HepG2 (cell line): Measurements from ENCODE around the gene DUSP8. TPM values are rescaled to one million over a fixed set of nuclear protein-coding genes. Genes with fewer than 3 reads are reported as not detected.

Source experiments
- ATAC-seq: fragments of 200-7000 bp; cut with Tn5 transposase; 3 replicates; pipeline ENCODE4 v1.9.1; 2020; ENCODE audit warnings: mild to moderate bottlenecking, moderate library complexity
- BruUV-seq: library from RNA; stranded (reverse); fragments of 400-500 nt; replicated peaks from 2 replicates; lab custom pipeline; 2021; lab: Mats Ljungman, UMichigan
- CTCF ChIA-PET: fragments of 300-600 bp; formaldehyde crosslinking; extraction: SDS; loops from one replicate; lab custom pipeline; 2021; ENCODE audit warnings: low total read pairs, inconsistent platforms, low intra/inter-chr PET ratio; lab: Yijun Ruan, JAX
- POLR2A ChIA-PET: fragments of 350-600 bp; sonication (Branson Sonifier 250); formaldehyde crosslinking; loops from one replicate; lab custom pipeline; 2020; ENCODE audit warnings: antibody characterized with exemption, inconsistent platforms; lab: Yijun Ruan, JAX
- DNase-seq: peaks from one replicate; pipeline ENCODE4 v3.0.0-alpha.2; 2015; ENCODE audit warnings: low spot score
- FAIRE-seq: peaks from 3 replicates; lab custom pipeline; 2011; peaks lifted over from hg19 to GRCh38; lab: Jason Lieb, UNC
- H2AFZ ChIP-seq: one replicate; pipeline ENCODE4 v1.6.1; 2011; ENCODE audit warnings: low read length, inconsistent platforms
- H3K27ac ChIP-seq: fragments of 300-600 bp; 3 replicates; pipeline ENCODE4 v1.8.0; 2011; ENCODE audit warnings: mixed run types, mild to moderate bottlenecking, mixed read lengths, low read length, inconsistent platforms; ENCODE audit not compliant: insufficient read depth; ENCODE audit errors: extremely low read length
- H3K27me3 ChIP-seq, 2 experiments: fragments of 200-600 bp in 1 of 2; 2 replicates in 1 of 2; 3 replicates in 1 of 2; pipeline versions ENCODE4 v1.6.0 to v1.8.0; 2011; ENCODE audit warnings: low read length in 2 of 2, mild to moderate bottlenecking in 2 of 2, moderate library complexity in 2 of 2, inconsistent platforms in 1 of 2; ENCODE audit not compliant: insufficient read depth in 2 of 2, control insufficient read depth in 1 of 2
- H3K36me3 ChIP-seq, 2 experiments: fragments of 200-600 bp in 1 of 2; replicated peaks in 1 of 2; 2 replicates in 1 of 2; 3 replicates in 1 of 2; pipeline versions ENCODE4 v1.5.1 to v1.8.0; 2011; ENCODE audit warnings: low read length in 2 of 2, inconsistent platforms in 1 of 2; ENCODE audit not compliant: insufficient read depth in 2 of 2, control insufficient read depth in 1 of 2
- H3K4me1 ChIP-seq: 2 replicates; pipeline ENCODE4 v1.5.1; 2012; ENCODE audit warnings: low read length, inconsistent platforms; ENCODE audit not compliant: insufficient read depth
- H3K4me2 ChIP-seq: 2 replicates; pipeline ENCODE4 v1.6.0; 2011; ENCODE audit warnings: low read depth, low read length, inconsistent platforms
- H3K4me3 ChIP-seq, 3 experiments: fragments of 200-600 bp in 1 of 3; sonication (generic), shearing (Covaris generic) in 1 of 3; replicated peaks in 1 of 3; 2 replicates each; pipeline ENCODE4 v1.5.1; 2011 to 2016; ENCODE audit warnings: low read length in 3 of 3, inconsistent platforms in 2 of 3, low read depth in 2 of 3, mild to moderate bottlenecking in 2 of 3, control low read depth in 1 of 3, mixed read lengths in 1 of 3; ENCODE audit not compliant: insufficient read depth in 1 of 3
- H3K79me2 ChIP-seq: one replicate; pipeline ENCODE4 v1.6.1; 2011; ENCODE audit warnings: low read length, inconsistent platforms; ENCODE audit not compliant: insufficient read depth
- H3K9ac ChIP-seq: 2 replicates; pipeline ENCODE4 v1.6.0; 2011; ENCODE audit warnings: mild to moderate bottlenecking, low read depth, low read length, inconsistent platforms; ENCODE audit not compliant: insufficient read depth
- H3K9me3 ChIP-seq: 2 replicates; pipeline ENCODE4 v1.5.1; 2012; ENCODE audit warnings: mild to moderate bottlenecking, low read length
- H4K20me1 ChIP-seq: 2 replicates; pipeline ENCODE4 v1.6.0; 2011; ENCODE audit warnings: inconsistent platforms, mild to moderate bottlenecking, low read length, moderate library complexity; ENCODE audit not compliant: insufficient read depth
- CAMTA2 ChIP-seq: sonication (generic); formaldehyde crosslinking; IDR thresholded peaks from 2 replicates; pipeline ENCODE4 v1.4.0; 2020; ENCODE audit warnings: mild to moderate bottlenecking, missing genetic modification reagents, borderline replicate concordance
- GABPB1 ChIP-seq: IDR thresholded peaks from 2 replicates; pipeline ENCODE4 v1.6.1; 2016; ENCODE audit warnings: mild to moderate bottlenecking, missing genetic modification reagents, moderate library complexity, missing compliant biosample characterization
- HMGXB4 ChIP-seq, 2 experiments: sonication (generic) in 1 of 2; formaldehyde crosslinking in 1 of 2; IDR thresholded peaks; 2 replicates each; pipeline versions ENCODE4 v1.4.0 to v1.6.1; 2018 to 2020; ENCODE audit warnings: missing genetic modification reagents in 2 of 2, borderline replicate concordance in 1 of 2, low read depth in 1 of 2, mild to moderate bottlenecking in 1 of 2, missing biosample characterization in 1 of 2
- KDM4B ChIP-seq: sonication (generic); formaldehyde crosslinking; IDR thresholded peaks from 2 replicates; pipeline ENCODE4 v1.4.0; 2020; ENCODE audit warnings: missing genetic modification reagents
- NFE2L2 ChIP-seq: fragments of 150-350 bp; IDR thresholded peaks from 2 replicates; pipeline ENCODE4 v1.6.1; 2014; ENCODE audit warnings: low read length
- NR0B2 ChIP-seq: sonication (generic); formaldehyde crosslinking; IDR thresholded peaks from 2 replicates; pipeline ENCODE4 v1.4.0; 2020; ENCODE audit warnings: mild to moderate bottlenecking, missing genetic modification reagents
- PITX1 ChIP-seq: sonication (generic); formaldehyde crosslinking; IDR thresholded peaks from 2 replicates; pipeline ENCODE4 v1.5.1; 2020; ENCODE audit warnings: mild to moderate bottlenecking, missing genetic modification reagents
- REXO4 ChIP-seq: sonication (generic); formaldehyde crosslinking; IDR thresholded peaks from 2 replicates; pipeline ENCODE4 v1.8.0; 2022; ENCODE audit warnings: missing genetic modification reagents, mild to moderate bottlenecking, borderline replicate concordance
- SMC3 ChIP-seq: IDR thresholded peaks from 2 replicates; pipeline ENCODE4 v1.6.1; 2011; ENCODE audit warnings: low read length, improper control_type of control experiment
- ZNF138 ChIP-seq: sonication (generic); formaldehyde crosslinking; IDR thresholded peaks from 2 replicates; pipeline ENCODE4 v1.5.0; 2020; ENCODE audit warnings: mild to moderate bottlenecking, low read depth, missing genetic modification reagents
- ZNF17 ChIP-seq: sonication (generic); formaldehyde crosslinking; IDR thresholded peaks from 2 replicates; pipeline ENCODE4 v1.5.0; 2020; ENCODE audit warnings: mild to moderate bottlenecking, missing genetic modification reagents
- ZNF569 ChIP-seq: sonication (generic); formaldehyde crosslinking; IDR thresholded peaks from 2 replicates; pipeline ENCODE4 v1.5.0; 2020; ENCODE audit warnings: mild to moderate bottlenecking, missing genetic modification reagents, moderate library complexity, borderline replicate concordance
- ZNF580 ChIP-seq: IDR thresholded peaks from 2 replicates; pipeline ENCODE4 v1.6.1; 2016; ENCODE audit warnings: low read depth, borderline replicate concordance
- whole genome bisulfite sequencing: methylation state at CpG from one replicate; pipeline ENCODE4 v1.1.6; 2017; ENCODE audit warnings: low lambda C conversion rate; 5-methylcytosine and 5-hydroxymethylcytosine counted together
- in situ Hi-C: cut with HindIII; loops from 2 replicates; pipeline ENCODE4 v1.10.0; 2017; ENCODE audit warnings: low pct_unique_long_range_greater_than_20kb; ENCODE audit not compliant: extremely low pct_ligation_motif_present
- intact Hi-C: fragments of 100-400 bp; cut with micrococcal nuclease; formaldehyde crosslinking; loops from one replicate; pipeline ENCODE4 v1.10.0; 2022; ENCODE audit not compliant: unreplicated experiment
- polyA plus RNA-seq, 8 experiments: library from polyadenylated mRNA; depleted of rRNA in 3 of 8; stranded (reverse) in 7 of 8; unstranded in 1 of 8; fragments of >200 nt; fragmentation: Illumina TruSeq in 4 of 8; extraction: Trizol in 4 of 8; gene quantifications; 2 replicates each; pipeline versions ENCODE4 v1.2.1 to v1.2.3, GENCODE V29; 2011 to 2016; ENCODE audit warnings: low read depth in 4 of 8, missing spikeins in 1 of 8, mixed read lengths in 1 of 8; ENCODE audit not compliant: insufficient read depth in 1 of 8
- total RNA-seq, 5 experiments: library from RNA; depleted of rRNA; stranded (reverse); fragments of >200 nt; fragmentation: Illumina TruSeq; extraction: Trizol; gene quantifications; 2 replicates each; pipeline ENCODE4 v1.2.3, GENCODE V29; 2016; ENCODE audit warnings: low read depth in 1 of 5

The DUSP8 gene
- total and polyA plus RNA-seq, 2 of the 13 experiments (the other 11 are each of a cell fraction or from before 2014, with no cell fraction given), result 1.8 to 8.0 TPM

GRCh38 chr11:1516273-1517067, 55.6 kb downstream of the DUSP8 start (continued):
- no peak for TF ChIP-seq ZNF569
- no peak for TF ChIP-seq CAMTA2 (CRISPR knock-in tag)

- no peak overlapping the region for H2AFZ ChIP-seq
- H3K9me3 ChIP-seq, result no peaks in the 10 kb centered on the region
- H3K27me3 ChIP-seq, result no peaks in the 10 kb centered on the region
- WGBS, result 37% methylated on average over 9 of the region's 36 CpGs
- H3K4me3 ChIP-seq, result no peak overlapping the region
- no peaks in the 10 kb centered on the region for H3K36me3 ChIP-seq
- POLR2A ChIA-PET, result interaction anchor here (1.1 kb wide), 1 partner anchor 313 kb away, joined by 3 read pairs; no protein-coding TSS in a partner anchor
- no peak overlapping the region for H3K9ac ChIP-seq
- H3K4me2 ChIP-seq, result no peak overlapping the region
- in situ Hi-C loops, result no loop called here
- H4K20me1 ChIP-seq, result peaks cover 56% of the 10 kb centered on the region
- CTCF ChIA-PET, result interaction anchor here (1.2 to 1.7 kb wide), 3 partner anchors 222 to 400 kb away, joined by 3 to 11 read pairs (median 9); no protein-coding TSS in a partner anchor
- intact Hi-C loops, result loop anchor here (2.0 kb wide), 1 partner anchor 313 kb away; no protein-coding TSS in a partner anchor
- BruUV-seq, result no TSS peak
- H3K27ac ChIP-seq, result no peak overlapping the region
- H3K4me1 ChIP-seq, result no peaks in the 10 kb centered on the region
- ATAC-seq (peak; percentile 94), FAIRE-seq (no peak), DNase-seq (peak; percentile 23)
- H3K79me2 ChIP-seq, result peaks cover 2% of the 10 kb centered on the region
- no peak for TF ChIP-seq NFE2L2
- TF ChIP-seq PITX1, result peak; percentile 42; the same call in 1 of the 2 replicates
- peak; percentile 39; the same call in 1 of the 2 replicates for TF ChIP-seq GABPB1 (CRISPR knock-in tag)
- TF ChIP-seq ZNF138 (CRISPR knock-in tag), result 0 out of 2 replicates have a peak, but pooled peaks have one; percentile 40
- no peak for TF ChIP-seq ZNF580 (CRISPR knock-in tag)
- TF ChIP-seq REXO4 (CRISPR knock-in tag), result no peak
- TF ChIP-seq NR0B2 (CRISPR knock-in tag), result peak; percentile 62; the same call in 1 of the 2 replicates
- TF ChIP-seq SMC3, result peak; percentile 30; the same call in 1 of the 2 replicates
- 0 out of 4 replicates have a peak, but pooled peaks of 1 of the 2 experiments have one; percentile 44 for TF ChIP-seq HMGXB4 (CRISPR knock-in tag; IDR thresholded peaks at IDR 0.05; ENCODE audit: borderline replicate concordance in 1 of 2, low read depth in 1 of 2)
- 0 out of 2 replicates have a peak, but pooled peaks have one; percentile 15 for TF ChIP-seq KDM4B
- TF ChIP-seq ZNF17 (CRISPR knock-in tag), result no peak
Measured at GRCh38 chr11:1515082-1516060, 56.7 kb downstream of the DUSP8 start.
